TTC549 (cell line): ENCODE measurements around the gene PLXDC1.

ENCODE experiments used
- FAIRE-seq: peaks from 2 replicates; lab custom pipeline; 2012; peaks lifted over from hg19 to GRCh38; lab: Jason Lieb, UNC

PLXDC1 gene

GRCh38 chr17:39094607-39095308 is 56.7 kb downstream of the PLXDC1 start:
- FAIRE-seq: no peak

- FAIRE-seq: no peak
Observed at GRCh38 chr17:39092692-39093230, 58.7 kb downstream of the PLXDC1 start.

DNA sequence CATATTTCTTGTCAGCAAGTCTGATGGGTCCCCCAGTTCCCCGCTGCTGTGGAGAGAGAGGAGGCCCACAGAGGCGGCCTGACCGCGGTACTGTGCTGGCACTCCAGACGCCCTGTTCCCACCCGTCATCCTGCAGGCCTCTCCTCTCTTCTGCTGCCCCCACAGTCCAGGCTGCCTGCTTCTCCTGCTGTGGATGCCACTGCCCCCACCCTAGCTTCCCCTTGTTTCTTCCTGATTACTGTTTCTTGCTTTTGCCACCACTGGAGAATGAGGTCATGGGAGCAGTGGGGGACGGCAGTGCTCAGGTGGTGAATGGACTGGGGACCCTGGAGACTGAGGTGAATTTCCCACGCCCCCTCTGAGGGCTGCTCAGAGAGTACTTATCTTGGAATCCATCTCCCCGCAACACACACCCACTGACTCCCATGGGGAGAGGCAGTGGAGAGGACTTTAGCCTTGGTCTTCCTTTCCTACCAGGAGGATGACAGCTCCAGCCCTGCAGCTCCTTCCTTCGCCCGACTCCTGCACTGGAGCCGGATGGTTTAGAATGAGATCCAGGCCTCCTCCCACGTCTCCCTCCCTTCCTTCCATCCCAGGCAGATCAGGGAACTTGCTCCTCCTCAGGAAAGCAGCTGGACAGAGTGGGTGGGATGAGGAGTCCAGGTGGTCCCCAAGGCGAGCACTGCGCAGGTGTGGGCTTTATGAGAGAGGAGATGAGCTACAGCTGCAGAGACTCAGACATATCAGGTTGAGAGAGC is 60.4 kb downstream of the PLXDC1 start:
- no peak for FAIRE-seq

DNA sequence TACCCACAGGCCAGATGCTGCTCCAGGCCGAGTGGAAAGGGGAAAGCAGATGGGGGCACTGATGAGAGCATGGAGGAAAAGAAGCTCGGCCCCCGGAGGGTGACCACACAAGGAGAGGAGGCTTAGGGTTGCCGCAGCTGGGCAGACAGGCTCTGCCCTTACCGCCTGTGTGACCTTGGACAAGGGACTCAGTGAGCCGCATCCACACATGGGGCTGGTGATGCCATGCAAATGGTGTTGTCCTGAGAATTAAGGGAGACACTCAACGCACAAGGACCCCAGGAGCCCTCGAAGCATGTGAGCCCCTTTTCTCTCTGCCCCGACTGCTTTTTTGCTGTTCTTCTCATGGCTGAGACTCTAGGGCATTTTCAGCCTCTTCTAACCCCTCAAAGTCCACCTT is 61.0 kb downstream of the PLXDC1 start:
- no peak for FAIRE-seq

GRCh38 chr17:39084558-39084957 is 66.9 kb downstream of the PLXDC1 start:
- FAIRE-seq: no peak

DNA sequence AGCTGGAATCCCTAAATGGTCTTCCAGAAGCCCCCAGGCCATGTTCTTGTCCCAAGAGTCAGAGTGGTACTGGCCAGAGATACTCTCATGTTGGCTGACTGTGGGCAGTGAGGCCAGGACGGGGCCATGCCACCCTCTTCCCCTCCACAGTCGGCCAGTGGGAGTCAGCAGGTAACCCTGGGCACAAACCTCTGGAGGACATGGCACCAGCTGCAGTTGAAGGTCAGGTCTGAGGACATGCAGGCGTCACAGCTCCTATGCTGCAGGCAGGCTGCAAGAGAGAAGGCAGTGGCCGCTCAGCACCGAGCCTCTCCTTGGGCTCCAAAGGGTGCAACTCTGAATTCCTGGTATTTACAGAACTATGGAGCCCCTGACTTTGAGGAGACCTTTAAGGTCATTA is 68.2 kb downstream of the PLXDC1 start:
- no peak for FAIRE-seq

DNA sequence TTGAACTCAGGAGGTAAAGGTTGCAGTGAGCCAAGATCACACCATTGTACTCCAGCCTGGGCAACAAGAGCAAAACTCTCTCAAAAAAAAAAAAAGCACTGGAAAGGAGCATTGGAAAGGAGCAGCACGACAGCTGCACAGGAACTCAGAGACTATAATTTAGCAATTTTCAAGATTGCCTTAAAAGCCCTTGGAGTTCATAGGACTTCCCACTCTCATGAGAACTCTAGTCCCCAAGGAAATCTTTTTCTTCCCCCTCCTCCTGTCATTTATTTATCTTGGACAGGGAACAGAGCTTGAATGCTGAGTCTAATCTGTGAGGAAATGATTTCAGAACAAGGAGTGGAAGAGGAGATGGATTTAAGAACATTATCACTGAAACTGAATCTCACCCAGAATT is 69.0 kb downstream of the PLXDC1 start:
- FAIRE-seq: no peak

DNA sequence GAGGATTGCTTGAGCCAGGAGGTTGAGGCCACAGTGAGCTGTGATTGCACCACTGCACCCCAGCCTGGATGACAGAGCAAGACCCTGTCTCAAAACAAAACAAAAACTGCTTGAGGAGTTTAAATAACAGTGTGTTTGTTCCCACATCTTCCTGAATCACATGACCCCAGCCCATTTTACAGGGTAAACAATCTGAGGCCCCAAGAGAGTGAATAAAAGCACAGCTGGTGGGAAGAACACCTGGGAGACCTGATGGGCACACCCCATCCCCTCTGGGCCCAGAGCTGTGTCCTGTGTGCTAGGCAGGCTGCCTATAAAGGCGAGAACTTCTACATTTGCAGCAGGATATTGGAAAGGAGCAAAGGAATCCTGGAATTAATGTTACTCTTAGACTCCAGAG is 69.6 kb downstream of the PLXDC1 start:
- FAIRE-seq: no peak

DNA sequence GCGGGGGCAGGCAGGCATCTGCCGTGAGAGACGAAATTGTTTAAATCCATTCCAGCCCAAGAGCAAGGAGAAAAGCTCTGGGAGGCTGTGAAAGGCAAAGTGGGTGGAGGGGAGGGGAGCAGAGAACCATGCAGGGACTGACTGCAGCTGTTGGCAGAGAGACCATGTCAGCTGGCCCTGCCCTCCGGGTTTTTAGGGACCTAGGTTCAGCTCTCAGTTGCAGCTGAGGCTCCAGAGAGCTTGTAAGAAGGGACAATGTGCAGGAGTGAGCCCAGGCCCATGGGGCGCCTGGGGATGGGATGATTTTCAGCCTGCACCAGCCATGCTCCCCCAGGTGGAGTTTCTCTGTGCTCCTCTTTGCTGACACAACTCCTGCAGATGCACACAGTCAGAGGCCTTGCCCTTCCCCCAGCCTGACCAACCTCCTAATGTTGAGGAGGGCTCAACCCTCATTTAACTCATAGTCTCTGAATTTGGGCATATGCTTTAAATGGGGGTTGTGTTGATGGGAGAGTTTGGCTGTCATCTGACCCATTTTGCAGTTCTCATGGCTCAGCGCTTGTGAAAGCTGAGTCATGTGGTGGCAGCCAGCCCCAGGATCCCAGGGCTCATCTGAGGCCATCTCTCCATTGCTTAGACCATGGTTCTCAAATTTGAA is 70.9 kb downstream of the PLXDC1 start:
- no peak for FAIRE-seq

- no peak for FAIRE-seq
Observed at GRCh38 chr17:39079836-39080235, 71.6 kb downstream of the PLXDC1 start.

DNA sequence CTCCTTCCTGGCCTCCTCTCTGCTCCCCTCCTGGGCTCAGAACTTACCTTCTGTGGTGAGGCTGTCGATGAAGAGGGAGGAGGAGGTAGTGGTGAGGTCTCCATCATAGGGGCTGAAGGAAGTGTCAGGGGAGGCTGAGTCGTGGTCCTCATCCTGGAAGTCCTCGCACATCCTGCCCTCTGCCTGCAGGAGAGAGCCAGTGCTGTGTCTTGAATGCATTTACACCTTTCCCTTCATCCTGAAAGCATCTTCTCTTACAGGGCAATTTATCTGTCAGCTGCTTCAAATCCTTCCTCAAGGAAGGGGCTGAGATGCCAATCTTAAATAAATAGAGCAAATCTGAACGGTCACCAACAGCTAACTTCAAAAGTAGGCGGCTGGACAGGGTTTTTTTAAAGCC is 73.6 kb downstream of the PLXDC1 start:
- no peak for FAIRE-seq

- FAIRE-seq: no peak
Observed at GRCh38 chr17:39077252-39077651, 74.2 kb downstream of the PLXDC1 start.

GRCh38 chr17:39074676-39075075 is 76.8 kb downstream of the PLXDC1 start:
- no peak for FAIRE-seq

DNA sequence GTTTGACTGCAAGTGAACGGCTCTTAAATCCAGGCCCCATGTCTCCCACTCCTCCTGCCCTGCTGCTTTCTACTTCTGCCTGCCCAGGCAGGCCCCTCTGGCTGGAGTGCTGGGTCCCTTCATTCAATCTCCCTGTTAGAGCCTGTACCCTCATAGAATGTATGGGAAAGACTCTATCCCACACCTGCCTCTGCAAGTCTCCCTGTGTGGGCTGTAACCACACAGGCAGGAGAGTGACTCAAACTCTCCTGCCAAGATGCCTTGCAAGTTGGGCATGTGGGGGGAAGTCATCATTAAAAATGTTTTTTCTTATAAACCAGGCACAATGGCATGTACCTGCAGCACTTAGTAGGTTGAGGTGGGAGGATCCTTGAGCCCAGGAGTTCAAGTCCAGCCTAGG is 77.5 kb downstream of the PLXDC1 start:
- FAIRE-seq: no peak

GRCh38 chr17:39073353-39073752 is 78.1 kb downstream of the PLXDC1 start:
- FAIRE-seq: no peak

GRCh38 chr17:39071573-39071972 is 79.9 kb downstream of the PLXDC1 start:
- FAIRE-seq: no peak

DNA sequence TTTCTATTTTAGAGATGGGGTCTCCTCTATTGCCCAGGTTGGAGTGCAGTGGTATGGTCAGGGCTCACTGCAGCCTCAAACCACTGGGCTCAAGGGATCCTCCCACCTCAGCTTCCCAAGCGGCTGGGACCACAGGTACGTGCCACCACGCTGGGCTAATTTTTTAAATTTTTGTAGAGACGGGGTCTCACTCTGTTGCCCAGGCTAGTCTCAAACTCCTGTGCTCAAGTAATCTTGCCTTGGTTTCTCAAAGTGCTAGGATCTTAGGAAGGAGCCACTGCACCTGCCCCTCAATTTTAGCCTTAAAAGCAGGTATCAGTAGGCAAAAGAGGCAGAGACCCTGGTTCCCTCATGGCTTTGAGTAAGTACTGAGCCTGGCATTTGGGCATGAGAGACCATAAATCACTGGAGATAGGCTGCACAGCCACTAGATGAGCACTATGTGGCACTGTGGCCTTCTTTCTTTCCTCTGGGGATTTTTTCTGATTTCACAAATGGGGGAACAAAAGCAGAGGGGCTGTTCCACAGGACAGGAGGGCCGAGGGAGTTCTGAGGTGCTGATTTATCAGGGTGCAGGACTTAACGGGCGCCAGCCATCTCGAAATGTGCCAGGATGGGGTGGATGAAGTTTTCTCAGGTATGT is 82.2 kb downstream of the PLXDC1 start:
- no peak for FAIRE-seq

GRCh38 chr17:39064819-39065218 is 86.6 kb downstream of the PLXDC1 start:
- FAIRE-seq: no peak

DNA sequence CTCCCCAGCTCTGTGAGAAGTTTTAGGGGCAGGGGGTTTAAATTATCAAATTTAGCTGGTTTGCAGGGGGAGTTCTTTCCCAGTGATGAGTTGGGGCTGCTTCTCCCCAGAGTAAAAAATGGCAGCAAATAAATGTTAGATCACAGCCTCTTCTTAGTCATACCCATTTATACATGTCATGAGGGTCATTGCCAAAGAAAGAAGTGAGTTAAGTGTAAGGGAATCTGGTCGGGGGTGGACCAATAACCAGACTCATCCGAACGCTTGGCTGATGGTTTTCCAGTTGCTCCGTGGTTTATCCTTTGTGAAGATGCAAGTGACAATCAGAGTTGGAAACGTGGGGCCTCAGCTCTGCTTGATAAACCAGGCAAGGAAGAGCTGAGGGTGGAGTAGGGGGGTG is 87.1 kb downstream of the PLXDC1 start:
- FAIRE-seq: no peak

GRCh38 chr17:39063681-39064069 is 87.8 kb downstream of the PLXDC1 start:
- FAIRE-seq: no peak

DNA sequence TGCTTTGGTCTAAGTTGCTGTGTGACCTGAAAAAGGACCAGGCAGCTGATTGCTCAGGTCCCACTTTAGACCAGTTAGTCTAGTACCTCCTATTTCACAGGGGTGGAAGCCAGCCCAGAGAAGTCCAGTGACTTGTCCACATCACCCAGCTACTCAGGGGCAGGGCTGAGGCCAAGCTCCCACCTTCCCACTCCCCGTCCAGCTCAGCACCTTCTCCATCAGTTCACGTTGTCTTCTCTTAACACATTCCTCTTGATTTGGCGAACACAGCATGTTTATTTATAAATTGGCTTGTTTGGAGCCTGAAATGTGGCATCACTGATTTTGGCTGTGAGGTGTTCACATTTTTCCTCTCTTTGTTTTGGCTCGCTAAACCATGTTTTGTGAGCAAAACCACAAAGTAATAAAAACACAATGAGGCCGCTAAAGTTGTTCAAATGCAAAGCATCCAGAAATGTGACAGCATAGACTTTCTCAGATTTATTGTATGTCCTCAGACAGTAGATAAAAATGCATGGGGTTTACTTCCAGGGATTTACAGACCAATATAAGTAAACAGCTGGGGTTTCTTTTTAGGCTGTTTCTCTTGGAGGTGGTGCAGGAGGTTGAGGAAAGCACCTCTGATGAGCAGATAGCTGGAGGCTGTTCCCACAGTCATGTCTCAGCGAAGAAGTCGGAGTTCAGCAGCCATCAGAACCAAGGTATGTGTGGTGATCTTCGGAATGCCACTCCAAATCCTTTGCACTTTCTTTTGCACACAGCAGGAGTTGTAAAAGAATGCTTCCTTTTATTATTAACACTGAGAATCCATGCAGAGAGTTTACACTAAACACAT is 88.4 kb downstream of the PLXDC1 start:
- no peak for FAIRE-seq

- FAIRE-seq: no peak
Observed at GRCh38 chr17:39058524-39058923, 92.9 kb downstream of the PLXDC1 start.
